IMR-90 (cell line): Measurements from ENCODE around the gene DIAPH1.
A peak's percentile ranks its signal among the peaks of the same experiment; 100 is the strongest.

Experiments used
- BHLHE40 ChIP-seq: fragments of 150-350 bp; IDR thresholded peaks from 2 replicates; pipeline ENCODE4 v1.6.1; 2016; ENCODE audit warnings: mild to moderate bottlenecking, low read depth, low read length
- CEBPB ChIP-seq: IDR thresholded peaks from 2 replicates; pipeline ENCODE4 v1.6.1; 2012; ENCODE audit warnings: low read depth, low read length, improper control_type of control experiment
- CTCF ChIP-seq: conservative IDR thresholded peaks from 2 replicates; pipeline ENCODE4 v1.5.1; 2012; ENCODE audit warnings: mild to moderate bottlenecking, low read depth, low read length, improper control_type of control experiment
- MXI1 ChIP-seq: IDR thresholded peaks from 2 replicates; pipeline ENCODE4 v1.6.1; 2012; ENCODE audit warnings: low read depth, mild to moderate bottlenecking, low read length, moderate library complexity, borderline replicate concordance
- NFE2L2 ChIP-seq: fragments of 150-350 bp; IDR thresholded peaks from 2 replicates; pipeline ENCODE4 v1.6.1; 2016; ENCODE audit warnings: low read depth, mild to moderate bottlenecking, low read length
- POLR2A ChIP-seq: IDR thresholded peaks from 2 replicates; pipeline ENCODE4 v1.6.1; 2012; ENCODE audit warnings: mild to moderate bottlenecking, low read depth, low read length
- RAD21 ChIP-seq: IDR thresholded peaks from 2 replicates; pipeline ENCODE4 v1.6.1; 2012; ENCODE audit warnings: low read length, improper control_type of control experiment
- RCOR1 ChIP-seq: IDR thresholded peaks from 2 replicates; pipeline ENCODE4 v1.6.1; 2012; ENCODE audit warnings: mild to moderate bottlenecking, low read length, improper control_type of control experiment; ENCODE audit not compliant: insufficient replicate concordance
- SMC3 ChIP-seq: fragments of 150-350 bp; IDR thresholded peaks from 2 replicates; pipeline ENCODE4 v1.6.1; 2016; ENCODE audit warnings: low read depth, mild to moderate bottlenecking, antibody characterized with exemption, low read length, moderate library complexity

DNA sequence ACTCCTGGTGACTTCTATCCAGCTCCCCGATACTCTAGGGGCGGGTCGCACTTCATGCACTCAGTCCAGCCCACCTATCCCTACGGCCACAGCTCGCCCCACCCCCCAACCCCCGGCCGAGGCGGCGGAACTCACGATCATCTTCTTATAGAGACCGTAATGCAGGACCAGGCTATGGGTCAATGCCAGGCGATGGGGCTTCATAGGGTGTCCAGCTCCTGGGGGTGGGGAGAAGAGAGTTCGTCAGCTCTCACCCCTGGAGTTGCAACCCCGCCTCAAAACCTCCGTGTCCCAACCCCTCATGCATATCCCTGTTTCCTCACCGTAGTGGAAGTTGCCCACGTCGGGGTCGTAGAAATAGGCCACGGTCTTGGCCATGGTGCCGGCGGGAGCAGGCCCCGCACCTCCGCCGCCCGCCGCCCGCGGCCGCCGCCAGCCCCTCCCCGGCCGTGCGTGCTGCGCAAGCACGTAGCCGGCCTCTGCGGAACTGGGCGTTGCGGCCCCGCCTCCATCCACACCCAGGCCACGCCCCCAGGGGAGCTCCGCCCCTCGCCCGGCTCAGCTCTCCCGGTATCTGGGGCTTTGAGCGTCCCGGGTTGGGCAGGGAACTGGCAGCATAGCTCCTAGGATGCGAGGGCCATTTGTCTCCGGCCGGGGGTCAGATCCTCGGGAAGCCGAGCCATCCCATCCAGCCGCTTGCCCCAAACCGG, 17.8 kb upstream of the DIAPH1 start, which contains the start of the genes HDAC3 and RELL2:
- no peak for TF ChIP-seq CTCF
- no peak for TF ChIP-seq NFE2L2
- peak; percentile 80 for TF ChIP-seq POLR2A
- 0 out of 2 replicates have a peak, but pooled peaks have one; percentile 21 for TF ChIP-seq MXI1
- TF ChIP-seq SMC3: no peak
- TF ChIP-seq BHLHE40: no peak
- no peak for TF ChIP-seq RCOR1
- no peak for TF ChIP-seq CEBPB
- no peak for TF ChIP-seq RAD21
